Measurements from ENCODE around the gene RNF141.

The RNF141 gene

GRCh38 chr11:10528121-10528520 lies 12.9 kb downstream of the RNF141 start:
- no peak for TF ChIP-seq CTCF (IDR thresholded peaks at IDR 0.05; ENCODE audit: low read length, missing control alignments)
- no peak for DNase-seq (ENCODE audit: low read depth)
- no peak overlapping the region for H3K4me3 ChIP-seq (replicated peaks; ENCODE audit: low read depth, low read length)

GRCh38 chr11:10526974-10527918 lies 13.7 kb downstream of the RNF141 start:
- H3K4me3 ChIP-seq (replicated peaks; ENCODE audit: low read depth, low read length), result no peak overlapping the region
- no peak for DNase-seq (ENCODE audit: low read depth)
- no peak for TF ChIP-seq CTCF (IDR thresholded peaks at IDR 0.05; ENCODE audit: low read length, missing control alignments)

- no peak for TF ChIP-seq CTCF (IDR thresholded peaks at IDR 0.05; ENCODE audit: low read length, missing control alignments)
- DNase-seq (ENCODE audit: low read depth), result peak; percentile 22
- H3K4me3 ChIP-seq (replicated peaks; ENCODE audit: low read depth, low read length), result no peak overlapping the region
Measured at GRCh38 chr11:10524471-10524870, 16.5 kb downstream of the RNF141 start.

GRCh38 chr11:10522921-10523320 lies 18.1 kb downstream of the RNF141 start:
- TF ChIP-seq CTCF (IDR thresholded peaks at IDR 0.05; ENCODE audit: low read length, missing control alignments), result no peak
- no peak for DNase-seq (ENCODE audit: low read depth)
- no peak overlapping the region for H3K4me3 ChIP-seq (replicated peaks; ENCODE audit: low read depth, low read length)

- H3K4me3 ChIP-seq (replicated peaks; ENCODE audit: low read depth, low read length), result no peak overlapping the region
- TF ChIP-seq CTCF (IDR thresholded peaks at IDR 0.05; ENCODE audit: low read length, missing control alignments), result no peak
- DNase-seq (ENCODE audit: low read depth), result no peak
Measured at GRCh38 chr11:10522276-10522675, 18.7 kb downstream of the RNF141 start.

GRCh38 chr11:10520562-10520961 lies 20.4 kb downstream of the RNF141 start:
- H3K4me3 ChIP-seq (replicated peaks; ENCODE audit: low read depth, low read length), result no peak overlapping the region
- no peak for DNase-seq (ENCODE audit: low read depth)
- TF ChIP-seq CTCF (IDR thresholded peaks at IDR 0.05; ENCODE audit: low read length, missing control alignments), result no peak

- DNase-seq (ENCODE audit: low read depth), result no peak
- H3K4me3 ChIP-seq (replicated peaks; ENCODE audit: low read depth, low read length), result no peak overlapping the region
- TF ChIP-seq CTCF (IDR thresholded peaks at IDR 0.05; ENCODE audit: low read length, missing control alignments), result no peak
Measured at GRCh38 chr11:10519630-10520029, 21.4 kb downstream of the RNF141 start.
